Measurements from ENCODE around the gene SYT4. TPM values are rescaled to one million over a fixed set of nuclear protein-coding genes. Genes with fewer than 3 reads are reported as not detected.

SYT4 gene
- polyA plus RNA-seq, 3 donors: 0.43 to 1.2 (median 0.79) TPM

GRCh38 chr18:43236921-43237320 lies 40.4 kb downstream of the SYT4 start:
- 41 to 78% (median 65%) methylated on average over 2 of the region's 2 CpGs for WGBS, 3 donors
- H3K27ac ChIP-seq (ENCODE audit: low read depth, low read length): no peak overlapping the region

- no peak overlapping the region for H3K27ac ChIP-seq (ENCODE audit: low read depth, low read length)
- 83 to 85% (median 83%) methylated on average over 2 of the region's 2 CpGs for WGBS, 3 donors
These were observed 42.4 kb downstream of the SYT4 start for GRCh38 chr18:43234889-43235288.

- H3K27ac ChIP-seq (ENCODE audit: low read depth, low read length): no peak overlapping the region
- WGBS, 3 donors: 85 to 97% (median 86%) methylated on average over 2 of the region's 2 CpGs
These were observed 54.8 kb downstream of the SYT4 start for GRCh38 chr18:43222501-43222900.

- H3K27ac ChIP-seq (ENCODE audit: low read depth, low read length): no peak overlapping the region
These were observed 56.6 kb downstream of the SYT4 start for GRCh38 chr18:43220691-43221090.

Other genes starting within 250 kb of the SYT4 start
- gene RIT2, start 161.8 kb downstream of the SYT4 start, polyA plus RNA-seq: not detected

Measured in adipose tissue (tissue), 3 donors.